ENCODE measurements around the gene ATF4. TPM values are rescaled to one million over a fixed set of nuclear protein-coding genes. Genes with fewer than 3 reads are reported as not detected.

ATF4 gene
- total RNA-seq: 339 and 348 TPM in 2 replicates

- DNase-seq (ENCODE audit: low spot score): no peak
- Mint-ChIP-seq H3K36me3 (ENCODE audit: low read depth) (peaks cover 77% of the 10 kb centered on the region), H3K27ac (peak within 1 kb of the TSS; percentile 98), H3K4me1 (ENCODE audit: low read depth) (peaks cover 50% of the 10 kb centered on the region), H3K4me3 (ENCODE audit: low read depth) (peak within 1 kb of the TSS; percentile 96), H3K27me3 (ENCODE audit: low read depth) (no peaks in the 10 kb centered on the region), H3K9me3 (no peaks in the 10 kb centered on the region)
- intact Hi-C loops (cut with micrococcal nuclease): loop anchor here (1.0 kb wide), 4 partner anchors 12 to 201 kb away; partner anchors contain the start of genes MIEF1, RPL3, RPS19BP1 and TAB1
Measured at GRCh38 chr22:39520226-39521105, at the start of gene ATF4. Gene ATF4 (plus strand): TSS chr22:39520562. CDS start chr22:39521446, 884 bp downstream.

- Mint-ChIP-seq H3K9me3 (no peaks in the 10 kb centered on the region), H3K36me3 (ENCODE audit: low read depth) (no peaks in the 10 kb centered on the region), H3K4me1 (ENCODE audit: low read depth) (peaks cover 11% of the 10 kb centered on the region), H3K4me3 (ENCODE audit: low read depth) (no peak overlapping the region), H3K27me3 (ENCODE audit: low read depth) (peaks cover 4% of the 10 kb centered on the region), H3K27ac (peak overlapping the region; percentile 5)
- DNase-seq (ENCODE audit: low spot score): no peak
- intact Hi-C loops (cut with micrococcal nuclease): no loop called here
Measured at GRCh38 chr22:39471381-39472141, 48.8 kb upstream of the ATF4 start.

GRCh38 chr22:39472570-39473556, 47.5 kb upstream of the ATF4 start:
- Mint-ChIP-seq H3K27me3 (ENCODE audit: low read depth) (peaks cover 4% of the 10 kb centered on the region), H3K36me3 (ENCODE audit: low read depth) (no peaks in the 10 kb centered on the region), H3K4me1 (ENCODE audit: low read depth) (peaks cover 10% of the 10 kb centered on the region), H3K27ac (no peak overlapping the region), H3K4me3 (ENCODE audit: low read depth) (no peak overlapping the region), H3K9me3 (no peaks in the 10 kb centered on the region)
- intact Hi-C loops (cut with micrococcal nuclease): no loop called here
- no peak for DNase-seq (ENCODE audit: low spot score)

- DNase-seq (ENCODE audit: low spot score): no peak
- H3K36me3 Mint-ChIP-seq (ENCODE audit: low read depth): no peaks in the 10 kb centered on the region
- intact Hi-C loops (cut with micrococcal nuclease): no loop called here
- H3K4me3 Mint-ChIP-seq (ENCODE audit: low read depth): no peak overlapping the region
- peaks cover 10% of the 10 kb centered on the region for H3K4me1 Mint-ChIP-seq (ENCODE audit: low read depth)
- H3K9me3 Mint-ChIP-seq: no peaks in the 10 kb centered on the region
- no peak overlapping the region for H3K27ac Mint-ChIP-seq
- no peaks in the 10 kb centered on the region for H3K27me3 Mint-ChIP-seq (ENCODE audit: low read depth)
Measured at GRCh38 chr22:39473851-39474250, 46.5 kb upstream of the ATF4 start.

GRCh38 chr22:39474351-39475111, 45.8 kb upstream of the ATF4 start:
- Mint-ChIP-seq H3K4me1 (ENCODE audit: low read depth) (peaks cover 10% of the 10 kb centered on the region), H3K36me3 (ENCODE audit: low read depth) (no peaks in the 10 kb centered on the region), H3K27me3 (ENCODE audit: low read depth) (no peaks in the 10 kb centered on the region), H3K4me3 (ENCODE audit: low read depth) (no peak overlapping the region), H3K27ac (no peak overlapping the region), H3K9me3 (no peaks in the 10 kb centered on the region)
- DNase-seq (ENCODE audit: low spot score): no peak
- intact Hi-C loops (cut with micrococcal nuclease): no loop called here

GRCh38 chr22:39475337-39475736, 45.0 kb upstream of the ATF4 start:
- peaks cover 10% of the 10 kb centered on the region for H3K4me1 Mint-ChIP-seq (ENCODE audit: low read depth)
- DNase-seq (ENCODE audit: low spot score): no peak
- no peaks in the 10 kb centered on the region for H3K9me3 Mint-ChIP-seq
- no peak overlapping the region for H3K27ac Mint-ChIP-seq
- no peak overlapping the region for H3K4me3 Mint-ChIP-seq (ENCODE audit: low read depth)
- intact Hi-C loops (cut with micrococcal nuclease): no loop called here
- no peaks in the 10 kb centered on the region for H3K27me3 Mint-ChIP-seq (ENCODE audit: low read depth)
- no peaks in the 10 kb centered on the region for H3K36me3 Mint-ChIP-seq (ENCODE audit: low read depth)

- H3K4me3 Mint-ChIP-seq (ENCODE audit: low read depth): no peak overlapping the region
- no peak overlapping the region for H3K27ac Mint-ChIP-seq
- intact Hi-C loops (cut with micrococcal nuclease): no loop called here
Measured at GRCh38 chr22:39475902-39476301, 44.5 kb upstream of the ATF4 start.

GRCh38 chr22:39476664-39477063, 43.7 kb upstream of the ATF4 start:
- Mint-ChIP-seq H3K4me1 (ENCODE audit: low read depth) (peaks cover 5% of the 10 kb centered on the region), H3K27me3 (ENCODE audit: low read depth) (no peaks in the 10 kb centered on the region), H3K36me3 (ENCODE audit: low read depth) (no peaks in the 10 kb centered on the region), H3K9me3 (no peaks in the 10 kb centered on the region), H3K27ac (no peak overlapping the region), H3K4me3 (ENCODE audit: low read depth) (no peak overlapping the region)
- no peak for DNase-seq (ENCODE audit: low spot score)
- intact Hi-C loops (cut with micrococcal nuclease): no loop called here

More at GRCh38 chr22:39475902-39476301, 44.5 kb upstream of the ATF4 start:
- Mint-ChIP-seq H3K4me1 (ENCODE audit: low read depth) (peaks cover 10% of the 10 kb centered on the region), H3K9me3 (no peaks in the 10 kb centered on the region), H3K27me3 (ENCODE audit: low read depth) (no peaks in the 10 kb centered on the region), H3K36me3 (ENCODE audit: low read depth) (no peaks in the 10 kb centered on the region)
- no peak for DNase-seq (ENCODE audit: low spot score)

- intact Hi-C loops (cut with micrococcal nuclease): no loop called here
- Mint-ChIP-seq H3K36me3 (ENCODE audit: low read depth) (no peaks in the 10 kb centered on the region), H3K27ac (no peak overlapping the region), H3K4me3 (ENCODE audit: low read depth) (no peak overlapping the region), H3K4me1 (ENCODE audit: low read depth) (peaks cover 3% of the 10 kb centered on the region), H3K27me3 (ENCODE audit: low read depth) (no peaks in the 10 kb centered on the region), H3K9me3 (no peaks in the 10 kb centered on the region)
- DNase-seq (ENCODE audit: low spot score): no peak
Measured at GRCh38 chr22:39477542-39477941, 42.8 kb upstream of the ATF4 start.

GRCh38 chr22:39478441-39478850, 41.9 kb upstream of the ATF4 start:
- Mint-ChIP-seq H3K4me1 (ENCODE audit: low read depth) (no peaks in the 10 kb centered on the region), H3K9me3 (no peaks in the 10 kb centered on the region), H3K36me3 (ENCODE audit: low read depth) (no peaks in the 10 kb centered on the region), H3K27ac (no peak overlapping the region), H3K4me3 (ENCODE audit: low read depth) (no peak overlapping the region), H3K27me3 (ENCODE audit: low read depth) (no peaks in the 10 kb centered on the region)
- intact Hi-C loops (cut with micrococcal nuclease): no loop called here
- peak; percentile 14 for DNase-seq (ENCODE audit: low spot score)

GRCh38 chr22:39479254-39479653, 41.1 kb upstream of the ATF4 start:
- Mint-ChIP-seq H3K27me3 (ENCODE audit: low read depth) (no peaks in the 10 kb centered on the region), H3K4me1 (ENCODE audit: low read depth) (no peaks in the 10 kb centered on the region), H3K9me3 (no peaks in the 10 kb centered on the region), H3K4me3 (ENCODE audit: low read depth) (no peak overlapping the region), H3K36me3 (ENCODE audit: low read depth) (no peaks in the 10 kb centered on the region), H3K27ac (no peak overlapping the region)
- DNase-seq (ENCODE audit: low spot score): no peak
- intact Hi-C loops (cut with micrococcal nuclease): no loop called here

GRCh38 chr22:39480557-39480956, 39.8 kb upstream of the ATF4 start:
- Mint-ChIP-seq H3K4me3 (ENCODE audit: low read depth) (no peak overlapping the region), H3K36me3 (ENCODE audit: low read depth) (no peaks in the 10 kb centered on the region), H3K4me1 (ENCODE audit: low read depth) (no peaks in the 10 kb centered on the region), H3K27ac (no peak overlapping the region), H3K9me3 (no peaks in the 10 kb centered on the region), H3K27me3 (ENCODE audit: low read depth) (no peaks in the 10 kb centered on the region)
- intact Hi-C loops (cut with micrococcal nuclease): no loop called here
- no peak for DNase-seq (ENCODE audit: low spot score)

Data from activated T-helper 2 cell treated with anti-CD3 and anti-CD28 coated beads, Interferon-gamma antibody, Interleukin-2, Interleukin-4, amounts not matched to agents 10 μg/mL and 5 μg/mL and 100 μg/mL, durations not matched to agents 14 hours and 24 hours and 36 hours (primary cell).